K562 (cell line): ENCODE measurements around the gene CRKL. TPM values are rescaled to one million over a fixed set of nuclear protein-coding genes. Genes with fewer than 3 reads are reported as not detected.

Experiments used
- CHD7 ChIP-seq: fragments of 200-600 bp; sonication (generic); IDR thresholded peaks from one replicate; pipeline ENCODE4 v1.6.1; 2012; ENCODE audit warnings: mild to moderate bottlenecking, low read depth, low read length, inconsistent platforms
- ELF4 ChIP-seq: fragments of 450-650 bp; formaldehyde crosslinking; IDR thresholded peaks from 2 replicates; pipeline ENCODE4 v1.4.0; 2022; ENCODE audit warnings: missing genetic modification characterization
- HOXB6 ChIP-seq: fragments of 250-450 bp; sonication (Bioruptor Pico); IDR thresholded peaks from 2 replicates; pipeline ENCODE4 v1.5.1; 2022; ENCODE audit warnings: mild to moderate bottlenecking, borderline replicate concordance
- SREBF1 ChIP-seq: fragments of 150-350 bp; IDR thresholded peaks from 2 replicates; pipeline ENCODE4 v1.6.1; 2014; ENCODE audit warnings: antibody characterized with exemption, low read depth, low read length, borderline replicate concordance
- polyA plus RNA-seq, 8 experiments: library from polyadenylated mRNA; depleted of rRNA in 4 of 8; stranded (reverse) in 5 of 8; unstranded in 3 of 8; fragments of >200 nt; fragmentation: Nextera tagmentation in 2 of 8; fragmentation: Illumina TruSeq in 1 of 8; extraction: Ambion mirVana in 2 of 8; extraction: Trizol in 1 of 8; gene quantifications; 2 replicates each; pipeline versions ENCODE4 v1.2.1 to v1.2.3, GENCODE V29; 2011 to 2014; ENCODE audit warnings: inconsistent platforms in 1 of 8, missing spikeins in 1 of 8
- total RNA-seq, 7 experiments: library from RNA; depleted of rRNA in 6 of 7; stranded (reverse); fragments of >200 nt in 6 of 7; fragmentation: Illumina TruSeq in 2 of 7; extraction: Trizol in 2 of 7; gene quantifications; 2 replicates each; pipeline versions ENCODE4 v1.2.1 to v1.2.3, GENCODE V29; 2011 to 2021; ENCODE audit warnings: low replicate concordance in 1 of 7
- TF ChIP-seq, protein P1 (sequence below): fragments of 450-650 bp; formaldehyde crosslinking; IDR thresholded peaks from 2 replicates; pipeline ENCODE4 v1.4.0; 2020; ENCODE audit warnings: mild to moderate bottlenecking, moderate library complexity
- TF ChIP-seq, protein P2 (sequence below): fragments of 450-650 bp; IDR thresholded peaks from 2 replicates; pipeline ENCODE4 v1.6.1; 2016; ENCODE audit warnings: missing biosample characterization, missing genetic modification characterization

CRKL gene
- total and polyA plus RNA-seq, 9 of the 15 experiments (the other 6 are each of a cell fraction or from before 2014, with no cell fraction given): 100 to 263 (median 124) TPM

- TF ChIP-seq CHD7 (peak; percentile 66), HOXB6 (CRISPR knock-in tag) (peak; percentile 56; the same call in 1 of the 2 replicates), SREBF1 (peak; percentile 82), ELF4 (CRISPR knock-in tag) (peak; percentile 88)
- TF ChIP-seq, protein P1, sequence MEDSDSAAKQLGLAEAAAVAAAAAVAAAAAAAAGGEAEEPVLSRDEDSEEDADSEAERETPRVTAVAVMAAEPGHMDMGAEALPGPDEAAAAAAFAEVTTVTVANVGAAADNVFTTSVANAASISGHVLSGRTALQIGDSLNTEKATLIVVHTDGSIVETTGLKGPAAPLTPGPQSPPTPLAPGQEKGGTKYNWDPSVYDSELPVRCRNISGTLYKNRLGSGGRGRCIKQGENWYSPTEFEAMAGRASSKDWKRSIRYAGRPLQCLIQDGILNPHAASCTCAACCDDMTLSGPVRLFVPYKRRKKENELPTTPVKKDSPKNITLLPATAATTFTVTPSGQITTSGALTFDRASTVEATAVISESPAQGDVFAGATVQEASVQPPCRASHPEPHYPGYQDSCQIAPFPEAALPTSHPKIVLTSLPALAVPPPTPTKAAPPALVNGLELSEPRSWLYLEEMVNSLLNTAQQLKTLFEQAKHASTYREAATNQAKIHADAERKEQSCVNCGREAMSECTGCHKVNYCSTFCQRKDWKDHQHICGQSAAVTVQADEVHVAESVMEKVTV (CRISPR knock-in tag): no peak; the same call in none of the 2 replicates
- TF ChIP-seq, protein P2, sequence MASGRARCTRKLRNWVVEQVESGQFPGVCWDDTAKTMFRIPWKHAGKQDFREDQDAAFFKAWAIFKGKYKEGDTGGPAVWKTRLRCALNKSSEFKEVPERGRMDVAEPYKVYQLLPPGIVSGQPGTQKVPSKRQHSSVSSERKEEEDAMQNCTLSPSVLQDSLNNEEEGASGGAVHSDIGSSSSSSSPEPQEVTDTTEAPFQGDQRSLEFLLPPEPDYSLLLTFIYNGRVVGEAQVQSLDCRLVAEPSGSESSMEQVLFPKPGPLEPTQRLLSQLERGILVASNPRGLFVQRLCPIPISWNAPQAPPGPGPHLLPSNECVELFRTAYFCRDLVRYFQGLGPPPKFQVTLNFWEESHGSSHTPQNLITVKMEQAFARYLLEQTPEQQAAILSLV: no peak
These were observed 84.6 kb downstream of the CRKL start, which contains the start of gene THAP7 (continued) for GRCh38 chr22:21001601-21002325.
